K562 (cell line): Measurements from ENCODE around the gene ZRANB1.

Source experiments
- POLR2A ChIP-seq: fragments of 450-650 bp; conservative IDR thresholded peaks from 2 replicates; pipeline ENCODE4 v1.6.1; 2016
- TF ChIP-seq, protein P1 (sequence below), 3 experiments: IDR thresholded peaks in 2 of 3; conservative IDR thresholded peaks in 1 of 3; 2 replicates each; pipeline ENCODE4 v1.5.1; 2011 to 2012; ENCODE audit warnings: low read length in 3 of 3, mild to moderate bottlenecking in 3 of 3, control low read depth in 2 of 3, improper control_type of control experiment in 1 of 3, inconsistent platforms in 1 of 3, low read depth in 1 of 3, mixed read lengths in 1 of 3, moderate library complexity in 1 of 3; ENCODE audit not compliant: insufficient read depth in 2 of 3

DNA sequence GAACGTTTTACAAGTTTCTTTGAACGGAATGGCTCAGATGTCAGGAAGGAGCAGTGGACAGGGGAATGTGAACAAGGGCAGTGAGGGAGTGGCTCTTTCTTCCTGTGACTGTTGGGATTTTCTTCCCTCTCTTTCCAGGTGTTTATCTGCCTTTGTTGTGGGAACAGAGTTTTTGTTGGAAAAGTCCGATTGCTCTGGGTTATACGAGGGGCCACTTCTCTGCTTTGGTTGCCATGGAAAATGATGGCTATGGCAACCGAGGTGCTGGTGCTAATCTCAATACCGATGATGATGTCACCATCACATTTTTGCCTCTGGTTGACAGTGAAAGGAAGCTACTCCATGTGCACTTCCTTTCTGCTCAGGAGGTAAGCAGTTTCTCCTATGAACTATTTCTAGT is 41.4 kb downstream of the ZRANB1 start:
- TF ChIP-seq, protein P1, sequence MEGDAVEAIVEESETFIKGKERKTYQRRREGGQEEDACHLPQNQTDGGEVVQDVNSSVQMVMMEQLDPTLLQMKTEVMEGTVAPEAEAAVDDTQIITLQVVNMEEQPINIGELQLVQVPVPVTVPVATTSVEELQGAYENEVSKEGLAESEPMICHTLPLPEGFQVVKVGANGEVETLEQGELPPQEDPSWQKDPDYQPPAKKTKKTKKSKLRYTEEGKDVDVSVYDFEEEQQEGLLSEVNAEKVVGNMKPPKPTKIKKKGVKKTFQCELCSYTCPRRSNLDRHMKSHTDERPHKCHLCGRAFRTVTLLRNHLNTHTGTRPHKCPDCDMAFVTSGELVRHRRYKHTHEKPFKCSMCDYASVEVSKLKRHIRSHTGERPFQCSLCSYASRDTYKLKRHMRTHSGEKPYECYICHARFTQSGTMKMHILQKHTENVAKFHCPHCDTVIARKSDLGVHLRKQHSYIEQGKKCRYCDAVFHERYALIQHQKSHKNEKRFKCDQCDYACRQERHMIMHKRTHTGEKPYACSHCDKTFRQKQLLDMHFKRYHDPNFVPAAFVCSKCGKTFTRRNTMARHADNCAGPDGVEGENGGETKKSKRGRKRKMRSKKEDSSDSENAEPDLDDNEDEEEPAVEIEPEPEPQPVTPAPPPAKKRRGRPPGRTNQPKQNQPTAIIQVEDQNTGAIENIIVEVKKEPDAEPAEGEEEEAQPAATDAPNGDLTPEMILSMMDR (IDR thresholded peaks at IDR 0.05 in 2 of 3, conservative IDR thresholded peaks at IDR 0.05 in 1 of 3; ENCODE audit: insufficient read depth in 2 of 3, low read depth in 1 of 3, low read length in 3 of 3) = no peak
- no peak for TF ChIP-seq POLR2A
